Colonic mucosa (tissue), 4 donors: ENCODE results near the gene SYNDIG1. TPM values are rescaled to one million over a fixed set of nuclear protein-coding genes. Genes with fewer than 3 reads are reported as not detected.

Source experiments
- DNase-seq: peaks from one replicate; pipeline ENCODE4 v3.0.0-alpha.2; 2020
- H3K27ac ChIP-seq: fragments of 200-600 bp; one replicate; pipeline ENCODE4 v1.8.0; 2021
- H3K27me3 ChIP-seq: fragments of 200-600 bp; one replicate; pipeline ENCODE4 v1.8.0; 2021
- H3K36me3 ChIP-seq: fragments of 200-600 bp; one replicate; pipeline ENCODE4 v1.8.0; 2021
- H3K4me1 ChIP-seq: fragments of 200-600 bp; one replicate; pipeline ENCODE4 v1.8.0; 2021; ENCODE audit warnings: mild to moderate bottlenecking
- H3K4me3 ChIP-seq: fragments of 200-600 bp; one replicate; pipeline ENCODE4 v1.8.0; 2021
- H3K9ac ChIP-seq, 2 donors: one replicate each; pipeline ENCODE4 v1.7.0; 2013; ENCODE audit warnings: control low read depth in 2 of 2, low read depth in 2 of 2, low read length in 2 of 2
- H3K9me3 ChIP-seq: fragments of 200-600 bp; one replicate; pipeline ENCODE4 v1.8.0; 2021
- intact Hi-C: fragments of 100-400 bp; cut with DNase I; formaldehyde crosslinking; loops from one replicate; pipeline ENCODE4 v1.14.1; 2022
- total RNA-seq, 2 donors: library from RNA; stranded (reverse); fragmentation: NEBNext Ultra II Directional in 1 of 2; extraction: Animal tissue kit (Norgen Biotek cat#: 25700) in 1 of 2; gene quantifications; one replicate each; pipeline ENCODE4 v1.2.1, GENCODE V29; 2021
- TF ChIP-seq, protein P1 (sequence below): fragments of 200-600 bp; IDR thresholded peaks from one replicate; pipeline ENCODE4 v1.8.0; 2022; ENCODE audit warnings: antibody characterized with exemption, mild to moderate bottlenecking
- donor health status: healthy.
- donor health status: DM: no; HTN: no; CAD: no.
- donor health status: DM: no; HTN: no; CAD: no.

SYNDIG1 gene
- total RNA-seq, 2 donors from 2014 or later, result 0.10 to 0.19 TPM

DNA sequence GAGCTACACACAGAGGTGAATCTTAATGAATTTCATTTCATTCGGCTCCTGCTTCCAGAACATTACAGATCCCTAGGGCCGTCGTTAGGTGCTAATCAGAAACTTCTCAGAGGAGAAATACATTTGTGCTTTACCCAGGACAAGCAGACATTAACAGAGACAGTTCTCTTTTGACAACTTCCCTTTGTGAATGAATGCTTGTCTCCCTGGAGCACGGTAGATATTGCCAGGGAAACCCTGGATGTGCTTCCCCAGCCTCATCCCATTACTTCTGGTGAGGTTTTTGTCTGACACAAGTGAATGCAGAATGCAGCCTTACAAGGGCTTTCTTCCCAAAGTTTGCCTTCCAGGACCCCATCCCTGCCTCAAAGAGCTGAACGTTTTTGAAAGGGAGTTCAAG, 105.4 kb downstream of the SYNDIG1 start:
- H3K9ac ChIP-seq, result no peak overlapping the region
- no peak overlapping the region for H3K4me3 ChIP-seq
- H3K36me3 ChIP-seq, result no peaks in the 10 kb centered on the region
- intact Hi-C loops, result no loop called here
- H3K27ac ChIP-seq, result no peak overlapping the region
- TF ChIP-seq, protein P1, sequence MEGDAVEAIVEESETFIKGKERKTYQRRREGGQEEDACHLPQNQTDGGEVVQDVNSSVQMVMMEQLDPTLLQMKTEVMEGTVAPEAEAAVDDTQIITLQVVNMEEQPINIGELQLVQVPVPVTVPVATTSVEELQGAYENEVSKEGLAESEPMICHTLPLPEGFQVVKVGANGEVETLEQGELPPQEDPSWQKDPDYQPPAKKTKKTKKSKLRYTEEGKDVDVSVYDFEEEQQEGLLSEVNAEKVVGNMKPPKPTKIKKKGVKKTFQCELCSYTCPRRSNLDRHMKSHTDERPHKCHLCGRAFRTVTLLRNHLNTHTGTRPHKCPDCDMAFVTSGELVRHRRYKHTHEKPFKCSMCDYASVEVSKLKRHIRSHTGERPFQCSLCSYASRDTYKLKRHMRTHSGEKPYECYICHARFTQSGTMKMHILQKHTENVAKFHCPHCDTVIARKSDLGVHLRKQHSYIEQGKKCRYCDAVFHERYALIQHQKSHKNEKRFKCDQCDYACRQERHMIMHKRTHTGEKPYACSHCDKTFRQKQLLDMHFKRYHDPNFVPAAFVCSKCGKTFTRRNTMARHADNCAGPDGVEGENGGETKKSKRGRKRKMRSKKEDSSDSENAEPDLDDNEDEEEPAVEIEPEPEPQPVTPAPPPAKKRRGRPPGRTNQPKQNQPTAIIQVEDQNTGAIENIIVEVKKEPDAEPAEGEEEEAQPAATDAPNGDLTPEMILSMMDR, result no peak
- no peaks in the 10 kb centered on the region for H3K27me3 ChIP-seq
- H3K9me3 ChIP-seq, result no peaks in the 10 kb centered on the region
- H3K4me1 ChIP-seq, result no peaks in the 10 kb centered on the region
- DNase-seq, result no peak

DNA sequence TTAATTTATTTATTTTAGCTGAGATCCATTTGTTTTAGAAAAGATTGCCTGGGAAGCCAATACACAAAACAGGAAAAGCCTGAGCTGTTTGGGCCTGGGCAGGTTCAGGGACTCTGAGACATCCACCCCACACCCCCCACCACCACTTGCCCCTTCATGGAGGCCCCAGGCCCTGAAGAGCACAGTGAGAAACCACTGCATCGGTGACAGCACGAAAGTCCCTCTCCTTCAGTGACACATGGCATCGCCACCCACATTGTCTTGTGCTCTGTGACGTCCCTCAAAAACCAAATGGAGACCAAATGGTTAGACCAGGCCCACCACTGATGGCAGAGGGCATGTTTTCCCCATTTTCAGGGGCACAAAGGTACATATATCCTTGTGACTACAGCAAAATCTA, 106.4 kb downstream of the SYNDIG1 start:
- DNase-seq, result no peak
- no peak overlapping the region for H3K4me3 ChIP-seq
- no peaks in the 10 kb centered on the region for H3K27me3 ChIP-seq
- no peak overlapping the region for H3K27ac ChIP-seq
- TF ChIP-seq, protein P1, result no peak
- intact Hi-C loops, result no loop called here
- H3K9ac ChIP-seq, result no peak overlapping the region
- H3K36me3 ChIP-seq, result no peaks in the 10 kb centered on the region
- H3K4me1 ChIP-seq, result no peaks in the 10 kb centered on the region
- no peaks in the 10 kb centered on the region for H3K9me3 ChIP-seq

DNA sequence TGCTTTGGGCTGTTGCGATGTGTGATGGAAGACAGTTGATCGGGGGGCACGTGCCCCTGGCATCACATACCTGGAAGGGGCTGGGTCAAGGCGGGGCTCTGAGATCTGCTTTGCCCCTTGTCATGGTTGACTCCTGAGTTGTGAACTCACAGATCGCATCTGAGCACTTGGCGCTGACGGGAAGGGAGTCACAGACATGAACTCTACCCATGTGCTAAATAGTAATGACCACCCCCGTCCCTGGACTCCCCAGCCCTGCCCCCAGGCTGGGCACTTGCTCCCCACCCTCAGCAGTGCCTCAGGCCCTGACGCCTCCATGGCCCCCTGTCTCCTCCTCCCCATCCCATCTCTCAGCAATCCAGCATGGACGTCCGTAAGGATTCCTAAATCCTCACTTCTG, 107.0 kb downstream of the SYNDIG1 start:
- H3K4me1 ChIP-seq, result no peaks in the 10 kb centered on the region
- intact Hi-C loops, result no loop called here
- H3K4me3 ChIP-seq, result no peak overlapping the region
- TF ChIP-seq, protein P1, result no peak
- H3K36me3 ChIP-seq, result no peaks in the 10 kb centered on the region
- no peak overlapping the region for H3K27ac ChIP-seq
- H3K9ac ChIP-seq, result no peak overlapping the region
- no peak for DNase-seq
- no peaks in the 10 kb centered on the region for H3K27me3 ChIP-seq
- H3K9me3 ChIP-seq, result no peaks in the 10 kb centered on the region

DNA sequence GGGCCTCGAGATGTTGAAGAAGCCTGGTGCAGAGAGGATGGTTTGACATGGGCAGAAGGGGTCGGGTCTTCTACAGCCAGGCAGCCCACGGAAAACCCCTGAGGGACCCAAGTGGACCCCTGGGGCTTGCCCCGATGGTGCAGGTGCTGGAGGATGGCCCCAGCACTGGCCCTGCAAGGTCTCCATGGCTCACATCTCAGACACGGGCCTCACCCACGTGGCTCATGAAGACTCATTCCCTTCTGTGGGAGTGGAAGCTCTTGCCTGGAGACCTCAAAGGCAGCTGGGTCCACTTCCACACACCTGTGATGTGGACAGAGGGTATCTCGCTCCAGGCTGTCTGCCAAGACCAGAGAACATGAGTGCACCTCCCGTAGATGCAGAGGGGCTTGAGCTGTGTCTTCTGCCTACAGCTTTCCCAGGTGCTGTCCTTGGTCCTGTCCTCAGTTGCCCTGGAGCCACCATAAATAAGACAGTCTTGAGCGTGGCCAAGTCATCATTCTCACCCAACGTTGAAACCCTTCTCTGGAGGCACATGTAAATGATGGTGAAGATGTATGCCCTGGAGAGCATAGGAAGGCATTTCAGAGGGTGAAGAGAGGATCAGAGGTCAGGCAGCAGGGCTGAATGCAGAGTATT, 108.0 kb downstream of the SYNDIG1 start:
- Histone ChIP-seq H3K9ac (no peak overlapping the region), H3K36me3 (no peaks in the 10 kb centered on the region), H3K4me3 (no peak overlapping the region), H3K27me3 (no peaks in the 10 kb centered on the region), H3K27ac (no peak overlapping the region), H3K4me1 (no peaks in the 10 kb centered on the region), H3K9me3 (no peaks in the 10 kb centered on the region)
- intact Hi-C loops, result no loop called here
- DNase-seq, result no peak
- TF ChIP-seq, protein P1, result no peak

DNA sequence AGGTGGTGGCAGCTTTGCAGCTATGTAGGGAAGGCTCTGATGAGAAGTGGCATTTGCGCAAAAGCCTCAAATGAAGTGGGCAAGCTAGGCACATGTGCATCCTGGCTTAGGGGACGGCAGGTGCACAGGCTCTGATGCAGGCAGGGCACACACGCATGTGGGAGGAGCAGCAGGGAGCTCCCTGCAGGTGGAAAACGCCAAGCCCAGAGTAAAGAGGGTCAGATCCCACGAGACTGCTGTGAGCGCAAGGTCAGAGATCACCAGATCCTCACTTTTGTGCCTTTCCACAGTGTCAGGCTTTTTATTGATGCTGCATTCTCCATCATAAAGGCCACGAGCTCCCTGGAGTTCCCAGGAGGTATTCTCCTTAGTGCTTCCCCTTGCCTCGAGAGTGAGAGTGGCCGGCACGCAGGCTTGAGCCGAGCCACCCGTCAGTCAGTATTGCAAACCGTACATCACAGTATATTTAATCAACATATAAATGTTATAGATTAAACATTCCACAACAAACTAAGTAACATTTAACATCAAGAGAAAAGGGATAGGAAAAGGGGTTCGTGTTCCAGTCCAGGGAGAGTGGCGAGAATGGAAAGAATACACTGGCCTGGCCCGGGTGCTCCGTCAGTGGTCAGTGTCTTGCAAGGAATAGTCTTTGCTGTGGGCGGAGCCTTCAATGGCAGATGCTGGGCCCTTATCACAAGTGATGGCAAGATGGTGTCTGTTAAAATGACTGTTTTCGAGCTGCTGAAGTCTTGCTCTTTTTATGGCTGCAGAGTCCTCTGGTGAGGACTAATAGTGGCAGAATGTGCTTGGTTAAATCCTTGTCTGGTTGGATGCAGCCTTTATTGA, 109.4 kb downstream of the SYNDIG1 start:
- Histone ChIP-seq H3K36me3 (no peaks in the 10 kb centered on the region), H3K4me1 (no peaks in the 10 kb centered on the region), H3K9ac (no peak overlapping the region), H3K9me3 (no peaks in the 10 kb centered on the region), H3K27ac (no peak overlapping the region), H3K4me3 (no peak overlapping the region), H3K27me3 (no peaks in the 10 kb centered on the region)
- DNase-seq, result no peak
- TF ChIP-seq, protein P1, result no peak
- intact Hi-C loops, result no loop called here
